Activated naive CD4-positive, alpha-beta T cell (primary cell): ENCODE measurements around the gene TNNT1.
"Not testable (repeated sequence)": the region's sequence is repeated elsewhere in the genome, so short reads cannot be mapped to it uniquely, and the experiment has no call there.

ENCODE experiments used
- DNase-seq, 4 experiments: peaks; one replicate each; lab custom pipeline; 2025; lab: John Stamatoyannopoulos, UW

Gene TNNT1

DNA sequence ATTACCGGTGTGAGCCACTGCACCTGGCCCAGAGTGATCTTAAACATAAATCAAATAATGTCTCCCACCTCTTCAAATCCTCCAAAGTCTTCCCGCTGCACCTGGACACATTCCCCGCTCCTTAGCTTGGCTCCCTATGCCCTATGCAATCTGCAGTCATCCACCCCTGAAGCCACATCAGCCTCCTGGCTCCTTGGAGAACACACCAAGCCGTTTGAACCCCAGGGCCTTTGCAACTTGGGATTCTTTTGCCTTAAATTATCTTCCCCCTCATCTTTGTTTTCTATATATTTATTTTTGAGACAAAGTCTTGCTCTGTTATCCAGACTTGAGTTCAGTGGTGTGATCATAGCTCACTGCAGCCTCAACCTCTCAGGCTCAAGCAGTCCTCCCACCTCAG, 20.1 kb upstream of the TNNT1 start:
- DNase-seq = no peak

DNA sequence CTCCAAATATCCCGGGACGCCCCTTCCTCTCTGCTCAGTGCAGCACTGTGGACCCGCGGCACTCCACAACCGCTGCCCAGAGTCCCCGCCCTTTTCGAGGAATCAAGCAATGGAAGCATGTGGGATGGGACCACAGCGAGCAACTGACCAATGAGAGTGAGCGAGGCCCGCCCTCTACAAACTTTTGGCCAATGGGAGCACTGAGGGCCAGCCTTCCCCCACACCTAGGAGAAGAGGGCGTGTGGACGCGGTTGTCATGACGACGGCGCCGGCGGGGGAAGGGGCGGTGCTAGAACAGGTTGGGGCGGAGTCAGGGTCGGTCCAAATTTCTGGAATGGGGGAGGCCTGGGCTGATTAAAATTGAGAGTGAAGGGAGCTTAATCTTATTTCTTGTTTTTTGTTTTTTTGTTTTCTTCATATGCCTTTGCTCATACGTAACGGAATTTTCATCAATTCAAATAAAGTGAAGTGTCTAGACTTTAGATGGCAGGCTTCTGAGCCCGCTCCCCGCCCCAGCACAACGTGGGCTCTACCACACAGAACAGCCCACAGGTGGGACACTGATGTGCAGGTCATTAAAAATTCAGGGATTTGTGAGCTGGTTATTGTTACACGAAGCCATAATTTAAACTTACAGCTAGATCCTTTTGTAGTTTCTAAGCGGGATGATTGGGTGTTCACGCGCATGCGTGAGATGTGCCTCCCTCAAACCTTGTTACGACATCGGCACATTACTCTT, 17.7 kb upstream of the TNNT1 start, which contains the start of gene DNAAF3:
Gene DNAAF3 (minus strand): TSS at position 84 of the 739 bp plus-strand sequence. CDS start 200 bp downstream, outside the sequence.
- peak in 2 of 4 experiments; percentile 29 to 38 for DNase-seq

DNA sequence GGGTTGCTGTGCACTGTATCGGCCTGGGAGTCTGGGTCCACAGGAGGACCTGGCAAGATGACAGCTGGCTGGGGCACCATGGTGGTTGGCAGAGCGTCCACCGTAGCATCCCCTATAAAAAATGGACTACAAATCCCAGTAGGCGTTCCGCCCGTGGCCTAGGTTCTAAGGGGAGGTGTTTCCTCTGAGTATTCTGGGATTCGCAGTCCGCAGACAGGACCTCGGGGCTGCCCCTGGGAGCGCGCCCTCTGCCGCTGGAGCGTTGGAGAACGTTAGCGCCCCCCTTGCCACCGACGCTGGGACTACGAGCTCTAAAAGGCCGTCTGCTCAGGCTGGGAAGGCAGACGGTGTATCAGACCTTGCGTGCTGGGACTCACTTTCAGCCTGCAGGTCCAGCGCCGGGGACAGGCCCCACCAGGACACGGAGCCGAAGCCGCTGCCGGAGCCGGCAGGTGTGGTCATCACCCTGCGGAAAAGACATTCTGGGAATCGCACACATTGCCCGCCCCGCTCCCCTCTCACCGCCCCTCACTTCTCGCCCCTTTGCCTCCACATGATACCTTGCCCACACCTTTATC, 17.0 kb upstream of the TNNT1 start:
- peak in 1 of 4 experiments; percentile 22 for DNase-seq

DNA sequence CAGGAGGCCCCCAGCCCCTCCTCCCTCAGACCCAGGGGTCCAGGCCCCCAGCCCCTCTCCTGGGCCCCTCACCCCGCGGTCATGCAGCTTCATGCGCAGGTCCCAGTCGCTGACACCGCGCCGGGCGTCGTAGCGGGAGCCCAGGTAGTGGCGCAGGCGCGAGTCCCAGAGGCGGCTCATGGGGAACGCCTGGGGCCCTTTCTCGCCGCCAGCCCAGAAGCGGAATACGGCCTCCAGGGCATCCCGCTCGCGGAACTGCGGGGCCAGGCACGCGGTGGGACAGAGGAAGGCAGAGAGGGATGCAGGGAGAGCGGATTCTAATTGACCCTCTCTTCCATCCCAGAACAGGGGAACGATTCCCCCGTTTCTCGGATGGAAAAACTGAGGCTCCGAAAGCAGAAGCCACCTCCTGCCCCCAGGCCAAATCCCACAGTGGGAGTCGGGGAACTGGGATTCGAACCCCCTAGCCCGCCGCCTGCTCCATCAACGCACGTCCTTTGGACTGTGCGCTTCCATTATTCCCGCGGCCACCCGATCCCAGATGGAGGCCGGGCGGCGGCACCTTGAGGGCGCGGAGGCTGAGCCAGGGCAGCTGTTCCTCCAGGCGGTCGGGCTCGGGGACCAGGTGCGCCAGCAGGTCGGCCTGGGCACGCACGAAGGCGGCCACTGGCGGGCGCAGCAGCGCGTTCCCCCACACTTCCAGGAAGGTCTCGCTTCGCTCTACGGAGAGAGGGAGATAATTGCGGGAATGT, 12.7 kb upstream of the TNNT1 start:
- DNase-seq = no peak

DNA sequence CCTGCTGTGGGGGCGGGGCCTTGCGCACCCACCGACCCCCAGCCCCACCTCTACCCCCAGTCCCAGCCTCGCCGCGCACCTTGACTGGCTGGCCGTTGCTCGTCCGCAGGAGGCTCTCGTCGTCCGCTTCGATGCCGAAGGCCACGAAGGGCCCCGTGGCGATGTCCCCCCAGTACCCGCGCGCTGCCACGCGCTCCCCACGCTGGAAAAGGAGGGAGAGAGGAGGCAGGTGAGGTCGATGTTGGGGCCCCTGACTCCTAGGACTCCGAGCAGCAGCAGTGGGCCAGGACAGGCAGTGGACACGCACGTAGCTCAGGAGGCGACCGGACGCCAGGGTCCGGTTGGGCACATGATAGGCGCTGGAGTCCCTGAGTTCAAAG, 12.0 kb upstream of the TNNT1 start:
- DNase-seq = no peak

DNA sequence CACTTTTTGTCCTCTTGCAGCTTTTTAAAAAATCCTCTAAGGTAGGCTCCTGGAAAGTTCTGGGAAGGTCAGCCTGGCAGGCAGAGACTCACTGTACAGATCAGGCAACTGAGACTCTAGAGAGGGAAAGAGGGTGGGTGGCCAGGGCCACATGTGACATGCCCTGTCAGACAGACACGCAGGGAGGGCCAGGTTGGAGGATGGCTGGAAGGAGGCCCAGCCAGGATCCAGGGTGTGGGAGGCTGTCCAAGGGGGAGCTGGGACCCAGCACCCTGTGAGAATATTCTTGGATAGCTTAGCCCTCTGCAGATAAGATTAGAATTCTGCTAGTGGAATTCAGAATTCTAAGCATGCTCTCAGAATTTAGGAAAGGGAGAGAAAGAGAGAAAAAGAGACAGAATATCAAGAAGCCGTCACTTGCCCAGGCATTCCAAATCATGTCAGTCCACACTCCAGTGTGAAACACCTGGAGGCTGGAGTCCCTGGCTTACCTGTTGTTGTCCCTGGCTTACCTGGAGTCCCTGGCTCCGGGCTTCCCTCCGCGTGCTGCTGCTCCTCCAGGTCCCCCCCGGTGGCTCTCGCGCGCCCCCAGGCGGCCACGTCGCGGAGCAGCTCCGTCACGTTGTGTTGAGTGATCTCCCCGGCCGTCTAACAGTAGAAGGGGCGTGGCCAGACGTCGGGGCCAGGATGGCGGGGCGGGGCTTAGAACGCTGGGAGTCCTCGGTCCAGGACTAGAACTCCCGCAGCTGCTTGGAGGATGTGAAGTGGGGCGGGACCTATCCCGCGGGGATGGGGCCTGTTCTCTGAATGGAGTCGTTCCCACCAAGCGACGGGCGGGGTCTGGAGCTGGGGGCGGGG, 11.4 kb upstream of the TNNT1 start:
- DNase-seq = peak; percentile 60 to 78 (median 75)

DNA sequence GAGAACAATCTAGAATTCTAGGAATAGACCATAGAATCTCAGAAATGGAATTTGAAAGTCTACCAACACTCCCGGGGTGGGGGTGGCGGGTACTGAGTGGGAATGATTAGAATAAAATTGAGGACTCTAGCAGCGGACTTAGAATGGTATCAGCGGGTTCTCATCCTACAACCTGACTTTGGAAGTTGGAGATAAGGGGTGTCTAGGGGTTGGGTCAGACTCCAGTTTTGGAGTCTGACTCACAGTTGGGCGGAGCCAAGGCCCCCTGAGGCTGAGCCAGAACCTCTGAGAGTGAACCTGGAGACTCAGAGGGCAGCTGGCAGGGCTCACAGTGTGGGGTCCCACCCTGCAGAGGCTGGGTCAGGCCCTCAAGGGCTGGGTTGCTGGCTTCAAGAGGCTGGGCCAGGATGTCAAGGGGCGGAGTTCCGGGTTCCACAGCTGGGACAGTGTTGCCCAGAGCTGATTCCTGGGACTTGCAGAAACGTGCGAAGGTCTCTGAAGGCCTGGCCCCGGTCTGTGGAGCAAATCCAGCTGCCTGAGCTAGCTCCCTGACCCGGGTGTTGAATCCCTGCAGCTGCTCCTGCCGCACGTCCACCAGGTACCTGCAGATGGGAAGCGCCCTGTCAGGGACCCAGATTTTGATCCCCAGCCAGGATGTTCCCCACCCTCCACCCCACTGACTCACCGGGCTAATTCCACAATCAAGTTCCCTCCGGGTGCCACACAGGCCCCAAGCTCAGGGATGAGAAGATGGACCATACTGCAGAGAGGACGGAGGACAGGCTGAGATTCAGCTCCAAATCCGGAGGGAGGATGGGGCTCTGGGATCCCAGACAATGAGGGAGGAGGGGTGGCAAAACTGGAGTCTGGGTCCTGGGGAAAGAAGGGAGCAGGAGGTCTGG, 10.1 kb upstream of the TNNT1 start:
- DNase-seq = no peak

DNA sequence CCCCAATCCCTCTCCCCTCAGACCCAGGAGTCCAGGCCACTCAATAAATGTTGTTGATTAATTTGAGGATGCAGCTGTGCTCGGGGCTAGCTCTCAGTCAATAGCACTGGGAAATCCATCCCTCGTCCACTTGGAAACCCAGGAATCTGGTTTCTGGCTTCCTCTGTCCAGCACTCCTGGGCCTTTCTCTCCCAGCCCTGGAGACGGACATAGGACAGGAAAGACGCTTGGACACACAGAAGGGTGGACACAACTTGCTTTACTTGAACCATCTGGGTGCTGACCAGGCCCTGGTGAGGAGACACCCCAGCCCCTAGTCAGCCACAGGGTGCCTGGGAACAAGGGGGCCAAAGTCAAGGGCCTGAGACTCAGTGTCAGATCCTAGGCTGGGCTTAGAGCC, 9.4 kb upstream of the TNNT1 start:
- DNase-seq = no peak

DNA sequence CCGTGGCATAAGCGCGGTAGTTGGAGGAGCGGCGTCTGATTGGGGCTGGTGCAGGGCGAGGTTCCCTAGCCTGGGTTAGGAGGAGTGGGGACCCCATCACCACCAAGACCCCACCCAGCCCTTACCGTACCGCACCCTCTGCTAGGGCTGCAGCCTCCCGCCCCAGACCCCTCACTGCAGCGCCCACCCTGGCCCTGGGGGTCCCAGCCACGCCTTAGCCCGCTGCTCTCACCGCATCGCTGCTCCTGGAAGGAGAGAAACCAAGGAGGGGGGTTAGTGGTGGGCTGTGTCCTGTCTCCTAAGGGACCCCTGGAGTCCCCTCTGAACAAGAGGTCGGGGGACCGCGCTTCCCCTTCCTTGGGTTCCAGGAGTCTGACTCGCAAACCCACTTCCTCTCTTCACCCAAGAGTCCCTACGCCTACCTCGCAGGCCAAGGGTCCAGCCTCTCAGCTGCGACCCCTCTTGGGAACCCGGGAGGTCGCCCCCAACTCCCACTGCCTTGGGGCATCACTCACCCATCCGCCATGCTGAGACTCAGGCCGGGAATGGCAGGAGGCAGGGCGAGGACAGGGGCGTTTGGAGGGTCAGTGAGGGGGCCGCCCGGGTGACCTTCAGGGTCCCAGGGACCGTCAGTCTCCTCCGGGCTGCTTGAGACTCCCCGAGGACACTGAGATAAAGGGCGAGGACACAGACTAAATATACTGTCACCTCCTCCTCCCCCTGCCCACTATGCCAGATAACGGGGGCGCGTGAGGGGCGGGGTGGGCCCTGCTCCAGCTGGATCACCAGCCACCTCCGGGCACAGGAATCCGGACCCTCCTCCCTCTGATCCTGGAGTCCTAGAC, 8.3 kb upstream of the TNNT1 start, which contains the start of gene TNNI3:
Gene TNNI3 (minus strand): TSS at position 669 of the 845 bp plus-strand sequence. CDS start 143 bp downstream, at position 526.
- no peak for DNase-seq

DNA sequence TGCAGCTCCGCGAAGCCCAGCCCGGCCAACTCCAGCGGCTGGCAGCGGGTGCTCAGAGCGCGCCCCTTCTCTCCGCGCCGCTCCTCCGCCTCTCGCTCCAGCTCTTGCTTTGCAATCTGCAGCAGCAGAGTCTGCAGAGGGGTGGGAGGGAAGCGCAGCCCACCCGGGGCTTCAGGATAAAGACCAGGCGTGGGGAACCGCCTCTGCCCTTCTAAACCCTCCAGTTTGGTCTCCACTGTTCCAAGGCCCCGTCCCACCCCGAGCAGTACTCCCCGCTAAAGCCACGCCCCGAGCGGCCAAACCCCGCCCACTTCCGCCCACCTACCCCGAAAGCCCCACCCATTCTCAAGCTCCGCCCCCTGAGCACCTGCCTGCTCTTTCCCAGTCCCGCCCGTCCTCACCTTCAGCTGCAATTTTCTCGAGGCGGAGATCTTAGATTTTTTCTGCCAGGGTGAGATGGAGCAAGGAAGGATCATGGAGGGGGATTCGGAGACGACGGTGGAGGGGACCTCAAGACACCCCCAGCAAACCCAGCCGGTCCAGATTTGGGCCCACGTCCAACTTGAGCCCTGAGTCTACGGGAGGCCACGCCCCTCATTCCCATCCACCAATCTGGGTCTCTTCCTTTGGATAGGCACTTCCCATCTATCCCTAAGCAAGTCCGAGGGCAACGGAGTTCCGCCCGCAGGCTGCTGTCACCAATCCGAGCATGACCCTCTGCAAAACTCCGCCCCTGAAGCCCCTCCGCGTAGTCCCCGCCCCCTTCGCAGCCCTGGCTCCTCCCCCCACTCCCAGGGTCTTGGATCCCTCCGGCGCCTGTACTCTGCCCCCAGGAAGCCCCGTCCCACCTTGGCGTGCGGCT, 7.4 kb upstream of the TNNT1 start:
- peak in 1 of 4 experiments; percentile 34 for DNase-seq

DNA sequence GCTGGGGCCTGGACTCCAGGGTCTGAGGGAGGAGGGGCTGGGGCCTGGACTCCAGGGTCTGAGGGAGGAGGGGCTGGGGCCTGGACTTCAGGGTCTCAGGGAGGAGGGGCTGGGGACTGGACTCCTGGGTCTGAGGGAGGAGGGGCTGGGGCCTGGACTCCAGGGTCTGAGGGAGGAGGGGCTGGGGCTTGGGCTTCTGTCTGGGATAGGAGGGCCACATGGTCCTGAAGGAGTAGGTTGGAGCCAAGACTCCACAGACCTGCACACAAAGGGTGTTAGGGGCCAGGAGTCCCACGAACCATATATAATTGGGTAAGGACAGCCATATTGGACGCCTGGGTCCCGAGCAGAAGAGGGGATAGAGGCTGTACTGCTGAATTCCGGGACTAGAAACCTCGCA, 6.8 kb upstream of the TNNT1 start:
- not testable (repeated sequence) for DNase-seq

DNA sequence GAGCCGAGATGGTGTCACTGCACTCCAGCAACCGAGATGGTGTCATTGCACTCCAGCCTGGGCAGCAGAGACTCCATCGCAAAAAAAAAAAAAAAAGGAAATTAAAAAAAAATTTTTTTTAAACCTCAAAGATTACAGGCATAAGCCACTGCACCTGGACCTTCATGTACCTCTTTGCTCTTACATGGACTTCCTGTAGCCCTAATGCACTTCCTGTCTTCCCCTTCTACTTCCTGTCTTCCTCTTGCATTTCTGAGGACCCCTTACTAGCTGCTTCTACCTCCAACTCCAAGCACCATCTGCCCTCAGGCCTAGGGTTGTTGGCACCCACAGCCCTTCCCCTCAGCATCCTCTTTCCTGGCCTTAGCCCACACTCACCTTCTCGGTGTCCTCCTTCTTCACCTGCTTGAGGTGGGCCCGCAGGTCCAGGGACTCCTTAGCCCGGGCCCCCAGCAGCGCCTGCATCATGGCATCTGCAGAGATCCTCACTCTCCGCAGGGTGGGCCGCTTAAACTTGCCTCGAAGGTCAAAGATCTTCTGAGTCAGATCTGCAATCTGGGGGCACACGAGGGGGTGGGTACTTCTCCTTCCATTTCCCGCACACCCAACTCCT, 4.8 kb upstream of the TNNT1 start:
- no peak for DNase-seq

DNA sequence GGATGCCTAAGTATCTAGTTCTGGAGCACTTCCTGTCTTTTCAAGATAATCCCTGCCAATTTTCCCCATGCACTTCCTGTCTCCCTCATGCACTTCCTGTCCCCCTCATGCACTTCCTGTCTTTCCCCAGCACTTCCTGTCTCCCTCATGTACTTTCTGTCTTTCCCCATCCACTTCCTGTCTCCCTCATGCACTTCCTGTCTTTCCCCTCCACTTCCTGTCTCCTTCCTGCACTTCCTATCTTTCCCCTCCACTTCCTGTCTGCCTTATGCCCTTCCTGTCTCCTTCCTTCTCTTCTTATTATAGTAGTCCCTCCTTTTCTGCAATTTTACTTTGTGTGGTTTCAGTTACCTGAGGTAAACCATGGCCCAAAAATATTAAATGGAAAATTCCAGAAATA, 3.0 kb upstream of the TNNT1 start:
- DNase-seq = no peak

DNA sequence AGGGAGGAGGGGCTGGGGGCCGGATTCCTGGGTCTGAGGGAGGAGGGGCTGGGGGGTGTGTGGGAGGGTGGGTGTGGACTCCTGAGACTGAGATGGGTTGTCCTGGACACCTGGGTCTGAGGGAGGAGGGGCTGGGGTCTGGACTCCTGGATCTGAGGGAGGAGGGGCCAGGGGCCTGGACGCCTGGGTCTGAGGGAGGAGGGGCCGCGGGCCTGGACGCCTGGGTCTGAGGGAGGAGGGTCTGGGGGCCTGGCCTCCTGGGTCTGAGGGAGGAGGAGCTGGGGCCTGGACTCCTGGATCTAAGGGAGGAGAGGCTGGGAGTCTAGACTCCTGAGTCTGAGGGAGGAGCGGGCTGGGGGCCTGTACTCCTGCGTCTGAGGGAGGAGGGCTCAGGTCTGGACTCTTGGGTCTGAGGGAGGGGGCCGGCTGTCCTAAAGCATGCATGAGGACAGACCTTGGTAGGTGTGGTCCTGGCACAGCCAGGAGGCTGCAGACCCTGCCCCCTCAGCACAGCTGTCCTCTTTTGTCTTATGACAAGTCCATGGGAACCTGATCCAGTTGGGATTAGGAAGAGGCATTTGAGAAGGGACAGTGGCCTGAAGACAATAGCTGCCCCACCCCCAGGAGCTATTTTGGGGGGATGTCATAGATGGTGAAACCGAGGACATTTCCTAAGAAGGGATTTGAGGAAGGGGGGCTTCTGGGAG, 1.3 kb downstream of the TNNT1 start:
- no peak for DNase-seq

DNA sequence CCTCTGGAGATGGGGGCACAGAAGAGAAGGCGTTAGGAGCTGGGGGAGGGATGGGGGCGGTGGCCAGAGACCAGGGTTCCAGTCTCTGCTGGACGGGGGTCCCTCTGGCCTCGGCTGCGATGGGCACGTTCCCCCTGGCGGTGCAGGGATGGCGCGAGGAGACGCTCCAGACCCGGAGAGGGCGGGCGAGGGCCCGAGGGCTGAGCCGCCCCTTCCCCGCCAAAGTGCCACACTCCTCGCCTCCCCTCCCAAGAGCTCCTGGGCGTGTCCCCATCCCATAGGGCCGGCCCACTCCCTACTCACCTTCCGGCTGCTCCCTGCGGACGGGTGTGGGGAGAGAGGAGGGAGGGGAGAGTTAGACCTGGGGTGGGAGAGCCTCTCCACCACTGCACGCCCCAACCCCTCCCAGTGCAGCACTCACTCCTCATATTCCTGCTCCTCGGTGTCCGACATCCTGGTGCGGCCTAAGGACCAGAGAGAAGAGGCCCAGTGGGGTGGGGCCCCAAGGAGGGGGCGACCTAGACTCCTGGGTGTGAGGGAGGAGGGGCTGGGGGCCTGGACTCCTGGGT, 2.2 kb downstream of the TNNT1 start:
- no peak for DNase-seq

DNA sequence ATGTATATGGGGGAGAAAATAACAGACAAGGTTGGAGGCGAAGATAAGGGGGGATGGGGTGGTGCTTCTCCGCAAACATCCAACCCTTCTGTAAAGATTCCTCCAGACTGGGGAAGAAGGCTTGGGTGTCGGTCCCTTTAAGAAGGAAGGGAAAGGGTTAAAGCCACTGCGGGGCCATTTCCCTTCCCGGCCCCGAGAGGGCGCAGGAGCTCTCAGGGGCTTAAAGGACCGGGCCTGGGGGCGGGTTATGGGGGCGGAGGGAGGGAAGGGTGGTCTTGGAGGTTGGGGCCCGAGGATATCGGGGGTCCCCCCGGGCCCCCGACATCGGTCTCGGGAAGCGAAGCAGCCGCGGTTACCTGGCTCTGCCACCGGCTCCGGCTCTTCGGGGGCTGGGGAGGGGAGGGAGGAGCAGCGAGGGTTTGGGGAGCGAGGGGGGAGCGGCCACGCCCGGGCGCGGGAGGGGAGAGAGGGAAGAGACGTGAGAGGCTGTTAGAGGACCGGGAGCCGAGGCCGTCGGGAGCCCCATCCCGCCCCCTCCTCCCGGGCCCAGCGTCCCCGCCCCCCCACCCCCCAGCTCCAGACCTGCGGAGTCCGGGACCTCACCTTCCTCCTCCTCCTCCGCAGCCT, 2.8 kb downstream of the TNNT1 start:
- peak in 1 of 4 experiments; percentile 5 for DNase-seq

DNA sequence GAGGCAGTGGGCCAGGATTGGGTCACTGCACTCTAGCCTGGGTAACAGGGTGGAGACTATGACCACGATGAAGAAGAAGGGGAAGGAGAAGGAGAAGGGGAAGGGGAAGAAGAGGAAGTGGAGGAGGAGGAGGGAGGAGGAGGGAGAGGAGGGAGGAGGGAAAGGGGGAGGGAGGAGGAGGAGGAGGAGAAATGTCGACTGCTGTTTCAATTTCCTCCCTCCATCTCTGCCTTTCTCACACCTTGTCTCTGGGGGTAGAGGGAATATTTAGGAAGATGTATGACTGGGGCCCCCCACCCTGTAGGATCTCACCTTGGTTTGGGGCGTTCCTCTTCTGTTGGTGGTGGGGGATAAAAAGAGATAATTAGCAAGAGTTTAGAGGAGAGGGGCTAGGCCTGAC, 3.8 kb downstream of the TNNT1 start:
- no peak for DNase-seq
